ENCODE data around the gene ANP32E. TPM values are rescaled to one million over a fixed set of nuclear protein-coding genes. Genes with fewer than 3 reads are reported as not detected.

ANP32E gene
- total RNA-seq, 2 experiments from 2014 or later: 130 to 173 TPM

DNA sequence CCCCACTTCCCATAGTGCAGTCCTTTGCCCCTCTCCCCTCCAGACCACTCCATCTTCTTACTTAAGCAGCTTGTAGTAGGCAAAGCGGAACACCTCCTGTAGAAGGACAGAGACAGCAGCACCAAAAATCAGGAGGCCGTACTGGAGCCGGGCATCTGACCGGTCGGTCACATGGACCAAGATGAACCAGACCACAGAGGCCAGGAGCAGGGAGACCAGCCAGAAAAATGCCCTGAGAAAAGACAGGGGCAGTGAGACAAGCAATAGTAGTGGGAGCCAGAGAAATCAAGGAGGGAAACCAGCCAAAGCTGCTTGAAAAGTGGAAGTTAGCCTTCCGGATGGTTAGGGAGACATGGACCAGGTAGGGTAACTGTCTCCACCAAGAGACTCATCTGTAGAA is 32.0 kb upstream of the ANP32E start:
- peaks cover 33% of the 10 kb centered on the region for H3K4me1 Mint-ChIP-seq
- no peaks in the 10 kb centered on the region for H3K9me3 Mint-ChIP-seq (ENCODE audit: low read depth)
- H3K36me3 Mint-ChIP-seq: peaks cover 31% of the 10 kb centered on the region
- ATAC-seq: no peak
- CTCF ChIA-PET: interaction anchor here (2.8 kb wide), 1 partner anchor 12 kb away, joined by 22 read pairs; the partner anchor contains the start of gene CA14
- H3K27me3 Mint-ChIP-seq: no peaks in the 10 kb centered on the region
- H3K27ac Mint-ChIP-seq: peak overlapping the region; percentile 99
- DNase-seq: no peak
- H3K4me3 Mint-ChIP-seq: peak overlapping the region; percentile 94

DNA sequence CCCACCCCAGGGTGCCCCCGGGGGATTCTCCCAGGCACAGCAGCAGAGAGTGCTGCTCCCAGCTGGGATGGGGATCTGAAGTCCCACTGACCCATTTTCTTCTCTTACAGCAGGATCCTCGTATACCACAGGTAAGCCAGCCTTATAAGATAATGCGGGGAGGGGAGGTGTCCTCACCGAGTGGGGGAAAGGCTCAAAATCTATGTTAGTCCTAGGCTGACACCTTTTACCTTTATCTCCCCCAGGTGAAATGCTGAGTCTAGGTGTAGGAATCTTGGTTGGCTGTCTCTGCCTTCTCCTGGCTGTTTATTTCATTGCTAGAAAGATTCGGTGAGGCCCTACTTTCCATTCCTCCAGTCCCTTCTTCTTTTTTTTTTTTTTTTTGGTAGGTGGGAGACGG is 27.6 kb upstream of the ANP32E start:
- H3K4me1 Mint-ChIP-seq: peaks cover 22% of the 10 kb centered on the region
- no peak overlapping the region for H3K4me3 Mint-ChIP-seq
- CTCF ChIA-PET: interaction anchor here (3.6 kb wide), 1 partner anchor 17 kb away, joined by 15 read pairs; no protein-coding TSS in a partner anchor

DNA sequence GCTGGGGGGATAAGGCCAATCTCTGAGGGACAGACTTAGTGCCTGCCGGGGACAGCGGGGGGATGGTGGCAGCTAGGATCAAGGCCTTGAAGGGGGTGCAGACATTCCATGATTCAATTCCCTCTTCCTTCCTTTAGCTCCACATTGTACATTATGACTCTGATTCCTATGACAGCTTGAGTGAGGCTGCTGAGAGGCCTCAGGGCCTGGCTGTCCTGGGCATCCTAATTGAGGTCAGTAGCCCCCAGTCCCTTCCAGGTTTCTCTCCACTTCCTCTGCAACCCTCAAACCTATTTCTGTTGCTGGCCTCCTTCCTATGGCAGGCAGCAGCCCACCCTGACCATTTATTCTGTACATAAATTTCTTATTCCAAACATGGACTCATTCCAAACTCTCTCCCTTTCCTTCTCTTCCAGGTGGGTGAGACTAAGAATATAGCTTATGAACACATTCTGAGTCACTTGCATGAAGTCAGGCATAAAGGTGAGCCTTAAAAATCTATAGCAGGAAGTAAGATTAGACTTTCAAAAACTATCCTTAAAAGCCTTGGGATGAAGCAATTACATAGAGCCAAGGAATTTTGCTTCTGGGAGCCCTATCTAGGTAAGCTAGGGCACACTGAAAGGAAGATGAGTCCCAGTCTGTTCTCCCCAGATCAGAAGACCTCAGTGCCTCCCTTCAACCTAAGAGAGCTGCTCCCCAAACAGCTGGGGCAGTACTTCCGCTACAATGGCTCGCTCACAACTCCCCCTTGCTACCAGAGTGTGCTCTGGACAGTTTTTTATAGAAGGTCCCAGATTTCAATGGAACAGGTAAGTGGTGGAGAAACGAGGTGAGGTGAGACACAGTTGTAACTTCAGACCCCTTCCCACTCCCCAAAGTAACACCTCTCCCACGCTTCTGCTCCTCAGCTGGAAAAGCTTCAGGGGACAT is 26.7 kb upstream of the ANP32E start:
- Mint-ChIP-seq H3K4me3 (no peak overlapping the region), H3K9me3 (ENCODE audit: low read depth) (no peaks in the 10 kb centered on the region), H3K27me3 (peaks cover 19% of the 10 kb centered on the region), H3K4me1 (peaks cover 16% of the 10 kb centered on the region), H3K27ac (no peak overlapping the region), H3K36me3 (peaks cover 26% of the 10 kb centered on the region)
- DNase-seq: no peak
- no peak for ATAC-seq
- CTCF ChIA-PET: interaction anchor here (0.7 to 3.6 kb wide), 2 partner anchors 18 to 115 kb away, joined by 3 to 15 read pairs; no protein-coding TSS in a partner anchor

More for the DNA sequence above, 27.6 kb upstream of the ANP32E start:
- Mint-ChIP-seq H3K36me3 (peaks cover 31% of the 10 kb centered on the region), H3K9me3 (ENCODE audit: low read depth) (no peaks in the 10 kb centered on the region), H3K27ac (no peak overlapping the region), H3K27me3 (peaks cover 10% of the 10 kb centered on the region)
- no peak for DNase-seq
- no peak for ATAC-seq

DNA sequence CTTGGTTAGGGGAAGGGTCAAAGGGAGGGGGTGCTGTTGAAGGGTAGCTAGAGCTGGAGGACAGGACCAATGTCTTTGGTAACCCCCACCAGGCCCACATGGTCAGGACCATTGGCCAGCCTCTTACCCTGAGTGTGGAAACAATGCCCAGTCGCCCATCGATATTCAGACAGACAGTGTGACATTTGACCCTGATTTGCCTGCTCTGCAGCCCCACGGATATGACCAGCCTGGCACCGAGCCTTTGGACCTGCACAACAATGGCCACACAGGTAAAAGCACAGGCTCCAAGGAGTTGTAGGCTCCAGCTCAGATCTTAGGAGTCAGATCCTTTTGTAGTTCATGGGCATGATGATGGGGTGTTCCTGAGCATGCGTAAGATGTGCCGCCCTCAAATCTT is 25.5 kb upstream of the ANP32E start:
- Mint-ChIP-seq H3K27me3 (peaks cover 32% of the 10 kb centered on the region), H3K36me3 (peaks cover 16% of the 10 kb centered on the region), H3K4me3 (no peak overlapping the region), H3K4me1 (peaks cover 13% of the 10 kb centered on the region), H3K27ac (no peak overlapping the region), H3K9me3 (ENCODE audit: low read depth) (no peaks in the 10 kb centered on the region)
- DNase-seq (no peak), ATAC-seq (no peak)
- CTCF ChIA-PET: interaction anchor here (3.6 kb wide), 1 partner anchor 20 kb away, joined by 15 read pairs; no protein-coding TSS in a partner anchor

DNA sequence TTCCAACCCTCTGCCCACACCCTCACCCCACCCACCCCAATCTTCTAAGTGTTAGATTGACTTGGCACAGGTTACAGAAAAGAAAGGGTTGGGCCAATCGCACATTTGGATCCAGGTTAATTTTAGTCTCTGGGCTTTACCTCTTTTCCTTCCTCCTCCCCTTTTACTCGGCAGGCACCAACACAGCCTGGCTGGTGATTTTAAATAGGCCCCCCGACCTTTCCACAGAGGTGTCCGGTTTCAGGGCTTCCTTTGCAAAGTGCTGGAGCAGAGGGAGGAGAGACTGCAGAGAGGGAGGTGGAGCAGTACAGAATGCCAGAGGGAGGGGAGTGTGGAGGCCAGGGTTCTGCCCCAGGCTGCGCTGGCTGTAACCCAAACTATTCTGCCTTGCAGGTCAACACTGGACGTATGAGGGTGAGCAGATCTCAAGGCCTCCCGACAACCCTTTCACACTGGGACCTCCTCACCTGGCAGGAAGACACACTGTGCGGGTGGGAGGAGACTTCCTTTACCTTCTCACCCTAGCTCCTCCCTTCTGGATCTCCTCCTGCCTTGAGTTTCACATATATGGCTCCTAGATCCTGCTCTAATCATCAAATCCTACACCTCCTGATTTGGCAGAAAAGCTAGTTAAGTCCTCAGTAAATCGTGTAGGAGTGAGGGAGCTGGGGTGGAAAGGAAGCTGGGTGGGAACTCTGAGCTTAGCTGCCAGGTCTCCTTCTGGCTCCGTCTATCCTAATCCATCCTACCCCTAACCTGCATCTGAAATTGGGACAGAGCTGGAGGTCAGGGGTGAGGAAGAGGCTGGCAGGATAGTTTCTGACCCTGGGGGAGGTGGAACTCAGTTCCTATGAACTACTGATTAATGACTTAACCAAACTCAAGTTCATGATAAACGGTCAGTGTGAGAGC is 24.1 kb upstream of the ANP32E start:
- CTCF ChIA-PET: interaction anchor here (0.8 to 3.6 kb wide), 4 partner anchors 9 to 21 kb away, joined by 3 to 15 read pairs (median 4); partner anchors contain the start of genes APH1A and C1orf54
- Mint-ChIP-seq H3K27ac (no peak overlapping the region), H3K4me1 (peaks cover 20% of the 10 kb centered on the region), H3K27me3 (peaks cover 40% of the 10 kb centered on the region), H3K36me3 (peaks cover 4% of the 10 kb centered on the region), H3K4me3 (no peak overlapping the region), H3K9me3 (ENCODE audit: low read depth) (no peaks in the 10 kb centered on the region)
- no peak for DNase-seq
- ATAC-seq: no peak

DNA sequence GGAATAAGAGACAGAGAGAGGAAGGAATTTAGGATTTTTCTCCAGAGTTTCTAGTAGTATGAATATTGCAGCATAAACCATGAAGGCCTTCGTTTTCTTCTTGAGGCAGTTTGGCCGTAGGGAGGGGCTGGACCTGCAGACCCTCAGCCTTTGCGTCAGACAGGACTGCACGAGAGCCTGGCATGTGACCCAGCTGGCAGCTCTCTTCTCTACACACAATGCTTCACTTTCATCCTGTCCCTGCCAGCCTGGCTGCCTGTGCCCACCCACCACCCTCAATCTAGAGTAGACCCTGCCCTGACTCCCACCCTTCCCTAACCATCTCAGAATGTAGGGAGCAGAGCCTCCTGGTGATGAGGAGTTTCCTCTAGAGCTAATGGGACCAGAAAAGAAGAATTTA is 23.3 kb upstream of the ANP32E start:
- ATAC-seq (no peak), DNase-seq (no peak)
- Mint-ChIP-seq H3K27ac (no peak overlapping the region), H3K27me3 (peaks cover 40% of the 10 kb centered on the region), H3K4me1 (peaks cover 20% of the 10 kb centered on the region), H3K9me3 (ENCODE audit: low read depth) (no peaks in the 10 kb centered on the region), H3K4me3 (no peak overlapping the region), H3K36me3 (no peaks in the 10 kb centered on the region)
- CTCF ChIA-PET: interaction anchor here (0.9 to 1.2 kb wide), 2 partner anchors 13 to 19 kb away, joined by 3 to 4 read pairs; partner anchors contain the start of gene C1orf54

DNA sequence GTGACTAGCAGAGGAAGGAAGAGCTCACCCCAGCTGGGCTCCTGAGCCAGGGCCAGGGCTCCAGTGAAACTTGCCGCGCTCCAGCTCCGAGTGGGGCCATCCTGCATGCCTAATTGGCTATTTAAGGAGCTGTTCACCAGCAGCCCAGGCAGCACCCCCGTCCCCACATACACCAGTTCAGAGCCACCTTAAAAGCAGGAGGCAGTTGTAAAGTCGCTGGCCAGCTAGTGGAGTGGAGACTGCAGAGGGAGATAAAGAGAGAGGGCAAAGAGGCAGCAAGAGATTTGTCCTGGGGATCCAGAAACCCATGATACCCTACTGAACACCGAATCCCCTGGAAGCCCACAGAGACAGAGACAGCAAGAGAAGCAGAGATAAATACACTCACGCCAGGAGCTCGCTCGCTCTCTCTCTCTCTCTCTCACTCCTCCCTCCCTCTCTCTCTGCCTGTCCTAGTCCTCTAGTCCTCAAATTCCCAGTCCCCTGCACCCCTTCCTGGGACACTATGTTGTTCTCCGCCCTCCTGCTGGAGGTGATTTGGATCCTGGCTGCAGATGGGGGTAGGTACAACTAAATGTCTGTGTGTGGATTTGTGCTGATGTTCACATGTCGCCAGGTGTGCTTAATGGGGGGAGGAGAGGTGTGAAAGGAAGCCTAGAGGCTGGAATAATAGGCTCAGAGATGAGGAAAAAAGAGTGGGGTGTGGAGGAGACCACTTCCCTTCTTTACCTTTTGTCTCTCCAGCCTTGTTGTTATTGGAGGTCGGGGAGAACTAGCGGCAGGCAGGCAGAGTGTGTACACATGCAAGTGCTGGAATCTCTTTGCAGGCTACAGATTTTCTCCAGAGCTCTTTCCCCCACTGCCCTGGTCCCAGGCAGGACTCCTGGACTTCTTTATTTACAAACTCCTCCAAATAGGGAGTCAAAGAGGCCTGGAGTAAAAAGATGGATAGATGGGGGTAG is 22.0 kb upstream of the ANP32E start, which contains the start of gene CA14:
CA14 (plus strand) TSS at position 151 of the 962 bp plus-strand sequence; CDS start at position 506, 355 bp downstream.
- DNase-seq (no peak), ATAC-seq (no peak)
- Mint-ChIP-seq H3K4me1 (peaks cover 20% of the 10 kb centered on the region), H3K9me3 (ENCODE audit: low read depth) (no peaks in the 10 kb centered on the region), H3K27me3 (peaks cover 46% of the 10 kb centered on the region), H3K4me3 (no peak within 1 kb of the TSS), H3K27ac (no peak within 1 kb of the TSS), H3K36me3 (no peaks in the 10 kb centered on the region)
- CTCF ChIA-PET: interaction anchor here (0.9 to 5.3 kb wide), 8 partner anchors 11 to 302 kb away, joined by 3 to 89 read pairs (median 18); partner anchors contain the start of genes APH1A, C1orf54, CIART and FALEC

DNA sequence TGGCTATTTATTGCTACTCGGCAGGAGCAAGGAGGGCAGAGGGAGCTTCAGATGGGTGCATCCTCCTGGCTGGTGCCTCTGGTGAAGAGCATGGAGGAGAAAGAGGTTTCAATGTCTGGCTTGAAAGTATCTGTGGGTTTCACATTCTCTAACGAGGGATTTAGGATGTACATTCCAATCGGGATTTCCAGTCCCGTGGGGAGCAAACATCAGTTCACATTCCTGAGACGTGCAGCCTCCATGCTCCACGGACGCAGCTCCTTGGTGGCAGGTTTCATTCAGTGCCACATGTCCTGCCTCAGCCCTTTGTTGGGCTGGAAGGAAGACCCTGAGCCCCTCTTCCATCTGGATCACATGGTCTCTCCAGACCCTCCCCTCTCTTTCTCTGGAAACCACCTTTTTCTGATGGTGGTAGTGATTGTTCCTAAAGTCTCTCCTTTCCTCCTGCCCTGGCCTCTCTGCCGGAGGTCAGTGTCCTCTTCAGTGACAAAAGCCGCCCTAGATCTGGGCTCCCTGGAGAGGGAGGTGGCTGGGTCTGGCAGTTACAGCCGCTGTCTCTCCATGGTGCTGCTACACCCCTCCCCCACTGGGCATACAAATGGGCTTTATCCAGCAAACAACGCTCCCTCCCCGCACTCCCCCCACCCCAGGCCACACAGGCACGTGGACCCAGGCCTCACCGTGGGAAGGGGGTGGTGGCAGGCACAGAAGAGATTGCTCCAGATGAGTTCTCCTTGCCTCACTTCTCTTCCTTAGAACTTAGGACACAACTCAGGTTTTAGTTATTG is 20.8 kb upstream of the ANP32E start:
- Mint-ChIP-seq H3K4me3 (no peak overlapping the region), H3K36me3 (no peaks in the 10 kb centered on the region), H3K27me3 (peaks cover 46% of the 10 kb centered on the region), H3K27ac (no peak overlapping the region), H3K4me1 (peaks cover 20% of the 10 kb centered on the region), H3K9me3 (ENCODE audit: low read depth) (no peaks in the 10 kb centered on the region)
- CTCF ChIA-PET: interaction anchor here (0.6 to 5.3 kb wide), 42 partner anchors 9 to 747 kb away, joined by 3 to 89 read pairs (median 5); partner anchors contain the start of genes APH1A, C1orf54, CIART and FALEC
- ATAC-seq (no peak), DNase-seq (no peak)

DNA sequence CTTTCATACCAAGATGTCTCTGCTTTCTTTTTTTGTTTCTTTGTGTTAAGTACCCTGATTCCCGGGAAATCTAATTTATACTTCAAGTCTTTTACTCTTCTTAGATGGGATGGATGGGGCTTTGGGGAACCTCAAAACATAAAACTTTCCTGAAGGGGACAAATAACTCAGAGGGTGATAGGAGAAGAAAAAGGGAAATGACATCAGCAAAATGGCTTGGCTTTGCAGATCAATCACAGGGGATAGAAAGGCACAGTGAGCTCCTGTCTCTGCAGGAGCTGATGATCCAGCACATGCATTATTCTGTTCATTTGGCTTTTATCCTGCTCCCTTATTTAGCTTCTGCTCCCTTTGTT is 20.3 kb upstream of the ANP32E start:
- CTCF ChIA-PET: interaction anchor here (0.6 to 5.3 kb wide), 47 partner anchors 10 to 747 kb away, joined by 3 to 89 read pairs (median 4); partner anchors contain the start of genes ADAMTSL4, APH1A, C1orf54 and CIART
- no peak for DNase-seq
- peak overlapping the region; percentile 12 for H3K4me3 Mint-ChIP-seq
- H3K27ac Mint-ChIP-seq: peak overlapping the region; percentile 5
- H3K36me3 Mint-ChIP-seq: no peaks in the 10 kb centered on the region
- ATAC-seq: no peak
- H3K27me3 Mint-ChIP-seq: peaks cover 46% of the 10 kb centered on the region
- no peaks in the 10 kb centered on the region for H3K9me3 Mint-ChIP-seq (ENCODE audit: low read depth)
- peaks cover 20% of the 10 kb centered on the region for H3K4me1 Mint-ChIP-seq

DNA sequence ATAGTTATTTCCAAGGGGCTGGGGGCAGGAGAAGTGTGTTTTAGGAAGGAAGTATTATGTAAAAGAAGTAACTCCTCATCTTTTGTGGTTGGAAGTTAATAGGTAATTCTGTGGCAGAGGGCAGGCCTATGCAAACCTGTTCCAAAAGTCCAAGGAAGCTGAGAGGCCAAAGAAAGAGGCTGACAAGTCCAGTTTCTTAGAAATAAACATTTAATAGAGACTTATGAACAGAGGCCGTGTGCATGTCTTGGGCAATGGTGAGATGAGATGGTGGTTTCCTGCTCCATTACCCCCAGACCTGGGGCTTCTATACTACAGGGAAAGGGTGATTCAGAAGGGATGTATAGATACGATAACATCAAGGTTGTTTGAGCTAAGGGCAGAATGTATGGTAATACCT is 14.0 kb upstream of the ANP32E start:
- Mint-ChIP-seq H3K36me3 (no peaks in the 10 kb centered on the region), H3K27ac (no peak overlapping the region), H3K27me3 (peaks cover 8% of the 10 kb centered on the region), H3K4me1 (no peaks in the 10 kb centered on the region), H3K4me3 (no peak overlapping the region), H3K9me3 (ENCODE audit: low read depth) (no peaks in the 10 kb centered on the region)
- DNase-seq (no peak), ATAC-seq (no peak)
- CTCF ChIA-PET: interaction anchor here (1.3 kb wide), 1 partner anchor 283 kb away, joined by 5 read pairs; no protein-coding TSS in a partner anchor

DNA sequence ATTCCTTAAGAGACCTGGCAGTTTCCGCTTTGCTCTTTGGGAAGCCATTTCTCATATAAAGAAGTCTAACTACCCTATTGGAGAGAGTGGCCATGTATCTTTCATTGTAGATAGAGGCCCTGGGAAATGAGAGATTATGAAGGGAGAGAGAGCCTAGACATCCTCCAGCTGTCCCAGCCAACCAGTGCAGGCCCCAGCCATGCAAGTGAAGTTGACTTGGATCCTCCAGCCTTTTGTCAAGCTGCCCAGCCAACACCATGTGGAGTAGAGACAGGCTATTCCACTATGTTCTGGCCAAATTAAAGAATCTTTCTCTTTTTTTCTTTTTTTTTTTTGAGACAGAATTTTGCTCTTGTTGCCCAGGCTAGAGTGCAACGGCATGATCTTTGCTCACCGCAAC is 7.1 kb upstream of the ANP32E start:
- CTCF ChIA-PET: interaction anchor here (1.0 kb wide), 1 partner anchor 12 kb away, joined by 3 read pairs; no protein-coding TSS in a partner anchor
- Mint-ChIP-seq H3K27me3 (peaks cover 6% of the 10 kb centered on the region), H3K27ac (no peak overlapping the region), H3K9me3 (ENCODE audit: low read depth) (no peaks in the 10 kb centered on the region), H3K4me1 (no peaks in the 10 kb centered on the region), H3K4me3 (no peak overlapping the region), H3K36me3 (no peaks in the 10 kb centered on the region)
- no peak for ATAC-seq
- peak; percentile 19 for DNase-seq

Data from activated CD8-positive, alpha-beta memory T cell treated with anti-CD3 and anti-CD28 coated beads, Interleukin-2, amount 10 ng/mL, durations not matched to agents 7 days and 5 days (primary cell).